GM23338 (cell line): ENCODE results near the gene LCP2. TPM values are rescaled to one million over a fixed set of nuclear protein-coding genes. Genes with fewer than 3 reads are reported as not detected.

ENCODE experiments used
- ATAC-seq: fragments of 200-7000 bp; cut with Tn5 transposase; 3 replicates; pipeline ENCODE4 v1.9.1; 2020
- DNase-seq: peaks from one replicate; pipeline ENCODE4 v3.0.0-alpha.2; 2015; ENCODE audit warnings: low spot score
- H2AFZ ChIP-seq: fragments of 200-600 bp; sonication (generic); 2 replicates; pipeline ENCODE4 v1.8.0; 2016; ENCODE audit warnings: antibody characterized with exemption, mild to moderate bottlenecking, moderate library complexity
- H3F3A ChIP-seq: fragments of 200-600 bp; sonication (generic); replicated peaks from 2 replicates; pipeline ENCODE4 v1.8.0; 2017; ENCODE audit warnings: antibody characterized with exemption, mixed run types, low read depth
- H3K27ac ChIP-seq: fragments of 200-600 bp; sonication (generic); 2 replicates; pipeline ENCODE4 v1.6.1; 2016; ENCODE audit warnings: low read depth
- H3K27me3 ChIP-seq: fragments of 200-600 bp; sonication (generic); 2 replicates; pipeline ENCODE4 v1.8.0; 2016; ENCODE audit warnings: mild to moderate bottlenecking, mixed run types, moderate library complexity; ENCODE audit not compliant: insufficient read depth
- H3K36me3 ChIP-seq: fragments of 200-600 bp; sonication (generic); 2 replicates; pipeline ENCODE4 v1.8.0; 2016; ENCODE audit warnings: mild to moderate bottlenecking; ENCODE audit not compliant: insufficient read depth
- H3K4me1 ChIP-seq: fragments of 200-600 bp; sonication (generic); 2 replicates; pipeline ENCODE4 v1.8.0; 2016; ENCODE audit warnings: mild to moderate bottlenecking, moderate library complexity; ENCODE audit not compliant: insufficient read depth
- H3K4me2 ChIP-seq: fragments of 200-600 bp; sonication (generic); 2 replicates; pipeline ENCODE4 v1.7.1; 2017; ENCODE audit warnings: mixed run types
- H3K4me3 ChIP-seq: fragments of 200-600 bp; sonication (generic); 2 replicates; pipeline ENCODE4 v1.6.1; 2016; ENCODE audit warnings: mixed run types
- H3K79me2 ChIP-seq: fragments of 200-600 bp; sonication (generic); replicated peaks from 2 replicates; pipeline ENCODE4 v1.8.0; 2017; ENCODE audit warnings: mild to moderate bottlenecking; ENCODE audit not compliant: insufficient read depth
- H3K9me2 ChIP-seq: fragments of 200-600 bp; sonication (generic); 2 replicates; pipeline ENCODE4 v1.8.0; 2017; ENCODE audit not compliant: insufficient read depth
- H4K20me1 ChIP-seq: fragments of 200-600 bp; sonication (generic); replicated peaks from 2 replicates; pipeline ENCODE4 v1.8.0; 2017; ENCODE audit warnings: mild to moderate bottlenecking; ENCODE audit not compliant: insufficient read depth
- H3K27ac Mint-ChIP-seq: 2 replicates; pipeline ENCODE4 v1.8.0; 2020; ENCODE audit warnings: inconsistent platforms, mild to moderate bottlenecking, moderate library complexity, mixed read lengths
- H3K27me3 Mint-ChIP-seq: 3 replicates; pipeline ENCODE4 v1.8.0; 2022; ENCODE audit warnings: low read depth, mild to moderate bottlenecking, moderate library complexity, mixed read lengths, inconsistent platforms; ENCODE audit not compliant: insufficient read depth, poor library complexity
- H3K36me3 Mint-ChIP-seq: 3 replicates; pipeline ENCODE4 v1.8.0; 2021; ENCODE audit warnings: low read depth, mild to moderate bottlenecking, inconsistent platforms, moderate library complexity, mixed read lengths
- H3K4me1 Mint-ChIP-seq: 3 replicates; pipeline ENCODE4 v1.8.0; 2020; ENCODE audit warnings: mild to moderate bottlenecking, inconsistent platforms, mixed read lengths
- H3K4me3 Mint-ChIP-seq: 3 replicates; pipeline ENCODE4 v1.8.0; 2021; ENCODE audit warnings: moderate library complexity, mild to moderate bottlenecking, inconsistent platforms, mixed read lengths
- H3K9me3 Mint-ChIP-seq: 3 replicates; pipeline ENCODE4 v1.8.0; 2020; ENCODE audit warnings: moderate library complexity, mild to moderate bottlenecking, inconsistent platforms, mixed read lengths
- CREB1 ChIP-seq: fragments of 250-450 bp; sonication (Bioruptor Pico); IDR thresholded peaks from 2 replicates; pipeline ENCODE4 v1.5.0; 2020; ENCODE audit warnings: low read depth, mild to moderate bottlenecking, moderate library complexity
- EZH2 ChIP-seq: fragments of 200-600 bp; sonication (generic); IDR thresholded peaks from one replicate; pipeline ENCODE4 v1.8.0; 2017; ENCODE audit warnings: antibody characterized with exemption, mild to moderate bottlenecking, low read depth; ENCODE audit not compliant: unreplicated experiment
- EZH2phosphoT487 ChIP-seq: fragments of 200-600 bp; sonication (generic); IDR thresholded peaks from one replicate; pipeline ENCODE4 v1.8.1; 2018; ENCODE audit warnings: antibody characterized with exemption; ENCODE audit not compliant: unreplicated experiment
- JUNB ChIP-seq: IDR thresholded peaks from one replicate; pipeline ENCODE4 v1.6.1; 2016; ENCODE audit warnings: antibody characterized with exemption; ENCODE audit not compliant: unreplicated experiment
- NANOG ChIP-seq: IDR thresholded peaks from 2 replicates; pipeline ENCODE4 v1.6.1; 2016; ENCODE audit warnings: antibody characterized with exemption, borderline replicate concordance
- POLR2AphosphoS5 ChIP-seq: IDR thresholded peaks from 2 replicates; pipeline ENCODE4 v1.6.1; 2016; ENCODE audit warnings: antibody characterized with exemption, low read depth
- STAT1 ChIP-seq: IDR thresholded peaks from one replicate; pipeline ENCODE4 v1.6.1; 2016; ENCODE audit warnings: antibody characterized with exemption; ENCODE audit not compliant: unreplicated experiment
- ZNF114 ChIP-seq: fragments of 250-450 bp; sonication (Bioruptor Pico); IDR thresholded peaks from 2 replicates; pipeline ENCODE4 v1.5.0; 2020; ENCODE audit warnings: mild to moderate bottlenecking, moderate library complexity
- ZNF331 ChIP-seq: fragments of 250-450 bp; sonication (Bioruptor Pico); IDR thresholded peaks from 2 replicates; pipeline ENCODE4 v1.5.0; 2020; ENCODE audit warnings: low read depth, mild to moderate bottlenecking, moderate library complexity
- polyA plus RNA-seq: library from polyadenylated mRNA; unstranded; fragments of >200 nt; fragmentation: Nextera tagmentation; extraction: Ambion mirVana; gene quantifications from 2 replicates; pipeline ENCODE4 v1.2.1, GENCODE V29; 2016
- total RNA-seq: library from RNA; depleted of rRNA; stranded (reverse); fragments of >200 nt; shearing (Covaris generic); gene quantifications from 2 replicates; pipeline ENCODE4 v1.2.3, GENCODE V29; 2014
- TF ChIP-seq, protein P1 (sequence below), 2 experiments: fragments of 200-600 bp in 1 of 2; sonication (generic) in 1 of 2; conservative IDR thresholded peaks; 2 replicates each; pipeline versions ENCODE4 v1.5.1 to v1.6.1; 2016 to 2017; ENCODE audit warnings: antibody characterized with exemption in 2 of 2, low read depth in 2 of 2, mild to moderate bottlenecking in 2 of 2, moderate library complexity in 1 of 2
- TF ChIP-seq, protein P2 (sequence below): IDR thresholded peaks from one replicate; pipeline ENCODE4 v1.6.1; 2018; ENCODE audit warnings: antibody characterized with exemption; ENCODE audit not compliant: unreplicated experiment
- TF ChIP-seq, protein P3 (sequence below): IDR thresholded peaks from 2 replicates; pipeline ENCODE4 v1.6.1; 2016; ENCODE audit warnings: antibody characterized with exemption

Gene LCP2
- total and polyA plus RNA-seq, 2 experiments from 2014 or later, result 0.26 to 0.38 TPM

GRCh38 chr5:170201311-170201710 lies 96.3 kb downstream of the LCP2 start (continued):
- TF ChIP-seq, protein P1, sequence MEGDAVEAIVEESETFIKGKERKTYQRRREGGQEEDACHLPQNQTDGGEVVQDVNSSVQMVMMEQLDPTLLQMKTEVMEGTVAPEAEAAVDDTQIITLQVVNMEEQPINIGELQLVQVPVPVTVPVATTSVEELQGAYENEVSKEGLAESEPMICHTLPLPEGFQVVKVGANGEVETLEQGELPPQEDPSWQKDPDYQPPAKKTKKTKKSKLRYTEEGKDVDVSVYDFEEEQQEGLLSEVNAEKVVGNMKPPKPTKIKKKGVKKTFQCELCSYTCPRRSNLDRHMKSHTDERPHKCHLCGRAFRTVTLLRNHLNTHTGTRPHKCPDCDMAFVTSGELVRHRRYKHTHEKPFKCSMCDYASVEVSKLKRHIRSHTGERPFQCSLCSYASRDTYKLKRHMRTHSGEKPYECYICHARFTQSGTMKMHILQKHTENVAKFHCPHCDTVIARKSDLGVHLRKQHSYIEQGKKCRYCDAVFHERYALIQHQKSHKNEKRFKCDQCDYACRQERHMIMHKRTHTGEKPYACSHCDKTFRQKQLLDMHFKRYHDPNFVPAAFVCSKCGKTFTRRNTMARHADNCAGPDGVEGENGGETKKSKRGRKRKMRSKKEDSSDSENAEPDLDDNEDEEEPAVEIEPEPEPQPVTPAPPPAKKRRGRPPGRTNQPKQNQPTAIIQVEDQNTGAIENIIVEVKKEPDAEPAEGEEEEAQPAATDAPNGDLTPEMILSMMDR (conservative IDR thresholded peaks at IDR 0.05; ENCODE audit: low read depth in 2 of 2), result no peak
- TF ChIP-seq NANOG (no peak), POLR2AphosphoS5 (no peak)

DNA sequence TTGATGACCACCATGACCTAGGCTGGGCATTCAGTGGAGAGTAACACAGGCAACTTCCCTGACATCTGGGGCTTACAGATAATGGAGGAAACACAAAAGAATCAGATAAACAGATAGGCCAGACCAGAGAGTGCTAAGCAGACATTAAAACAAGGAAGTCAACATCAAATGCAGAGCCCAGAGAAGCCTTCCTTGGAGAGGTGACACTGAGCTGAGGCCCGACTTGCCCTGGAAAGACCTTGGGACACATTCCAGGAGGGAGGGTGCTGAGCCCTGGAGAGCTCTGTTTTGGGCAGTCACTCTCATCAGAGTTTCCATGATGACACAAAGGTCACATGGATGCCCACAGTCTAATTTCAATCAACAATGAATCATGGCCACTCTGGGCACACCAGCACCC lies 96.7 kb downstream of the LCP2 start:
- no peaks in the 10 kb centered on the region for H3K27me3 ChIP-seq
- no peaks in the 10 kb centered on the region for H3K9me2 ChIP-seq
- Mint-ChIP-seq H3K36me3 (no peaks in the 10 kb centered on the region), H3K4me3 (no peak overlapping the region), H3K27me3 (no peaks in the 10 kb centered on the region), H3K4me1 (no peaks in the 10 kb centered on the region; the same call in 2 of the 3 replicates), H3K27ac (no peak overlapping the region), H3K9me3 (no peaks in the 10 kb centered on the region)
- no peaks in the 10 kb centered on the region for H3F3A ChIP-seq
- H2AFZ ChIP-seq, result no peak overlapping the region
- H3K4me1 ChIP-seq, result no peaks in the 10 kb centered on the region
- H3K79me2 ChIP-seq, result no peaks in the 10 kb centered on the region
- no peak overlapping the region for H3K4me3 ChIP-seq
- H3K36me3 ChIP-seq, result no peaks in the 10 kb centered on the region
- H3K4me2 ChIP-seq, result no peak overlapping the region
- no peak overlapping the region for H3K27ac ChIP-seq
- DNase-seq, result no peak
- no peaks in the 10 kb centered on the region for H4K20me1 ChIP-seq
- no peak for ATAC-seq
- TF ChIP-seq NANOG, result no peak
- TF ChIP-seq CREB1, result no peak
- no peak for TF ChIP-seq STAT1
- TF ChIP-seq, protein P2, sequence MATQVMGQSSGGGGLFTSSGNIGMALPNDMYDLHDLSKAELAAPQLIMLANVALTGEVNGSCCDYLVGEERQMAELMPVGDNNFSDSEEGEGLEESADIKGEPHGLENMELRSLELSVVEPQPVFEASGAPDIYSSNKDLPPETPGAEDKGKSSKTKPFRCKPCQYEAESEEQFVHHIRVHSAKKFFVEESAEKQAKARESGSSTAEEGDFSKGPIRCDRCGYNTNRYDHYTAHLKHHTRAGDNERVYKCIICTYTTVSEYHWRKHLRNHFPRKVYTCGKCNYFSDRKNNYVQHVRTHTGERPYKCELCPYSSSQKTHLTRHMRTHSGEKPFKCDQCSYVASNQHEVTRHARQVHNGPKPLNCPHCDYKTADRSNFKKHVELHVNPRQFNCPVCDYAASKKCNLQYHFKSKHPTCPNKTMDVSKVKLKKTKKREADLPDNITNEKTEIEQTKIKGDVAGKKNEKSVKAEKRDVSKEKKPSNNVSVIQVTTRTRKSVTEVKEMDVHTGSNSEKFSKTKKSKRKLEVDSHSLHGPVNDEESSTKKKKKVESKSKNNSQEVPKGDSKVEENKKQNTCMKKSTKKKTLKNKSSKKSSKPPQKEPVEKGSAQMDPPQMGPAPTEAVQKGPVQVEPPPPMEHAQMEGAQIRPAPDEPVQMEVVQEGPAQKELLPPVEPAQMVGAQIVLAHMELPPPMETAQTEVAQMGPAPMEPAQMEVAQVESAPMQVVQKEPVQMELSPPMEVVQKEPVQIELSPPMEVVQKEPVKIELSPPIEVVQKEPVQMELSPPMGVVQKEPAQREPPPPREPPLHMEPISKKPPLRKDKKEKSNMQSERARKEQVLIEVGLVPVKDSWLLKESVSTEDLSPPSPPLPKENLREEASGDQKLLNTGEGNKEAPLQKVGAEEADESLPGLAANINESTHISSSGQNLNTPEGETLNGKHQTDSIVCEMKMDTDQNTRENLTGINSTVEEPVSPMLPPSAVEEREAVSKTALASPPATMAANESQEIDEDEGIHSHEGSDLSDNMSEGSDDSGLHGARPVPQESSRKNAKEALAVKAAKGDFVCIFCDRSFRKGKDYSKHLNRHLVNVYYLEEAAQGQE, result no peak
- TF ChIP-seq, protein P3, sequence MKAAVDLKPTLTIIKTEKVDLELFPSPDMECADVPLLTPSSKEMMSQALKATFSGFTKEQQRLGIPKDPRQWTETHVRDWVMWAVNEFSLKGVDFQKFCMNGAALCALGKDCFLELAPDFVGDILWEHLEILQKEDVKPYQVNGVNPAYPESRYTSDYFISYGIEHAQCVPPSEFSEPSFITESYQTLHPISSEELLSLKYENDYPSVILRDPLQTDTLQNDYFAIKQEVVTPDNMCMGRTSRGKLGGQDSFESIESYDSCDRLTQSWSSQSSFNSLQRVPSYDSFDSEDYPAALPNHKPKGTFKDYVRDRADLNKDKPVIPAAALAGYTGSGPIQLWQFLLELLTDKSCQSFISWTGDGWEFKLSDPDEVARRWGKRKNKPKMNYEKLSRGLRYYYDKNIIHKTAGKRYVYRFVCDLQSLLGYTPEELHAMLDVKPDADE, result no peak
- no peak for TF ChIP-seq JUNB
- TF ChIP-seq EZH2phosphoT487, result no peak
- no peak for TF ChIP-seq EZH2
- TF ChIP-seq ZNF114, result no peak
- TF ChIP-seq ZNF331 (CRISPR knock-in tag), result no peak
- TF ChIP-seq, protein P1 (conservative IDR thresholded peaks at IDR 0.05; ENCODE audit: low read depth in 2 of 2), result no peak
